KMS-11 (cell line): Measurements from ENCODE around the gene LEMD2.

Experiments
- H2AFZ ChIP-seq: fragments of 200-600 bp; sonication (generic); 2 replicates; pipeline ENCODE4 v1.6.1; 2016; ENCODE audit warnings: antibody characterized with exemption, mixed run types, low read depth
- H3K27ac ChIP-seq: fragments of 200-600 bp; sonication (generic); 2 replicates; pipeline ENCODE4 v1.6.1; 2016; ENCODE audit warnings: mild to moderate bottlenecking, mixed run types
- H3K27me3 ChIP-seq: fragments of 200-600 bp; sonication (generic); 2 replicates; pipeline ENCODE4 v1.6.1; 2017; ENCODE audit warnings: mild to moderate bottlenecking, low read depth, mixed run types, moderate library complexity; ENCODE audit not compliant: insufficient read depth
- H3K36me3 ChIP-seq: fragments of 200-600 bp; sonication (generic); 2 replicates; pipeline ENCODE4 v1.6.1; 2017; ENCODE audit warnings: mild to moderate bottlenecking, mixed run types; ENCODE audit not compliant: insufficient read depth
- H3K4me1 ChIP-seq: fragments of 200-600 bp; sonication (generic); 2 replicates; pipeline ENCODE4 v1.6.1; 2016; ENCODE audit warnings: mild to moderate bottlenecking, low read depth, mixed run types; ENCODE audit not compliant: poor library complexity, severe bottlenecking
- H3K4me2 ChIP-seq: fragments of 200-600 bp; sonication (generic); 2 replicates; pipeline ENCODE4 v1.7.0; 2016; ENCODE audit warnings: mild to moderate bottlenecking, mixed run types
- H3K4me3 ChIP-seq: fragments of 200-600 bp; sonication (generic); IDR thresholded peaks from 2 replicates; pipeline ENCODE4 v1.6.1; 2017; ENCODE audit warnings: low read depth, low read length, mixed read lengths; ENCODE audit not compliant: insufficient read depth
- H3K79me2 ChIP-seq: fragments of 200-600 bp; sonication (generic); 2 replicates; pipeline ENCODE4 v1.6.1; 2016; ENCODE audit warnings: low read depth, mixed run types; ENCODE audit not compliant: insufficient read depth
- H3K9ac ChIP-seq: fragments of 200-600 bp; sonication (generic); 2 replicates; pipeline ENCODE4 v1.6.1; 2016; ENCODE audit warnings: mild to moderate bottlenecking, mixed run types
- H4K20me1 ChIP-seq: fragments of 200-600 bp; sonication (generic); 2 replicates; pipeline ENCODE4 v1.6.1; 2016; ENCODE audit warnings: mild to moderate bottlenecking, mixed run types; ENCODE audit not compliant: insufficient read depth
- CTCF ChIP-seq: fragments of 200-600 bp; sonication (generic); conservative IDR thresholded peaks from 2 replicates; pipeline ENCODE4 v1.6.1; 2017; ENCODE audit warnings: low read depth, mild to moderate bottlenecking, antibody characterized with exemption, low read length, moderate library complexity, mixed read lengths

LEMD2 gene

GRCh38 chr6:33828764-33829731, 40.1 kb upstream of the LEMD2 start:
- H3K9ac ChIP-seq, result no peak overlapping the region
- no peaks in the 10 kb centered on the region for H3K4me1 ChIP-seq
- no peaks in the 10 kb centered on the region for H4K20me1 ChIP-seq
- no peak overlapping the region for H3K27ac ChIP-seq
- no peak overlapping the region for H2AFZ ChIP-seq
- no peak overlapping the region for H3K4me2 ChIP-seq
- TF ChIP-seq CTCF, result no peak
- no peaks in the 10 kb centered on the region for H3K36me3 ChIP-seq
- peaks cover 78% of the 10 kb centered on the region for H3K27me3 ChIP-seq
- no peaks in the 10 kb centered on the region for H3K79me2 ChIP-seq
- H3K4me3 ChIP-seq, result no peak overlapping the region

- Histone ChIP-seq H3K27ac (no peak overlapping the region), H3K27me3 (peaks cover 79% of the 10 kb centered on the region), H4K20me1 (no peaks in the 10 kb centered on the region), H3K4me3 (no peak overlapping the region), H3K4me1 (no peaks in the 10 kb centered on the region), H3K4me2 (no peak overlapping the region), H3K36me3 (no peaks in the 10 kb centered on the region), H2AFZ (no peak overlapping the region), H3K9ac (no peak overlapping the region), H3K79me2 (no peaks in the 10 kb centered on the region)
- no peak for TF ChIP-seq CTCF
These were observed 39.5 kb upstream of the LEMD2 start for GRCh38 chr6:33828452-33828763.

- Histone ChIP-seq H3K4me3 (no peak overlapping the region), H3K27me3 (peaks cover 85% of the 10 kb centered on the region), H2AFZ (no peak overlapping the region), H3K27ac (no peak overlapping the region), H3K9ac (no peak overlapping the region), H3K4me1 (no peaks in the 10 kb centered on the region), H3K79me2 (no peaks in the 10 kb centered on the region), H3K36me3 (no peaks in the 10 kb centered on the region), H3K4me2 (no peak overlapping the region), H4K20me1 (no peaks in the 10 kb centered on the region)
- TF ChIP-seq CTCF, result no peak
These were observed 38.9 kb upstream of the LEMD2 start for GRCh38 chr6:33827546-33828451.

- Histone ChIP-seq H3K4me3 (no peak overlapping the region), H4K20me1 (no peaks in the 10 kb centered on the region), H3K4me2 (no peak overlapping the region), H3K4me1 (no peaks in the 10 kb centered on the region), H3K27ac (no peak overlapping the region), H3K36me3 (no peaks in the 10 kb centered on the region), H3K27me3 (peaks cover 96% of the 10 kb centered on the region), H3K9ac (no peak overlapping the region), H3K79me2 (no peaks in the 10 kb centered on the region), H2AFZ (no peak overlapping the region)
- TF ChIP-seq CTCF, result no peak
These were observed 37.6 kb upstream of the LEMD2 start for GRCh38 chr6:33826537-33826936.
